ENCODE results near the gene ALOXE3.

ALOXE3 gene

DNA sequence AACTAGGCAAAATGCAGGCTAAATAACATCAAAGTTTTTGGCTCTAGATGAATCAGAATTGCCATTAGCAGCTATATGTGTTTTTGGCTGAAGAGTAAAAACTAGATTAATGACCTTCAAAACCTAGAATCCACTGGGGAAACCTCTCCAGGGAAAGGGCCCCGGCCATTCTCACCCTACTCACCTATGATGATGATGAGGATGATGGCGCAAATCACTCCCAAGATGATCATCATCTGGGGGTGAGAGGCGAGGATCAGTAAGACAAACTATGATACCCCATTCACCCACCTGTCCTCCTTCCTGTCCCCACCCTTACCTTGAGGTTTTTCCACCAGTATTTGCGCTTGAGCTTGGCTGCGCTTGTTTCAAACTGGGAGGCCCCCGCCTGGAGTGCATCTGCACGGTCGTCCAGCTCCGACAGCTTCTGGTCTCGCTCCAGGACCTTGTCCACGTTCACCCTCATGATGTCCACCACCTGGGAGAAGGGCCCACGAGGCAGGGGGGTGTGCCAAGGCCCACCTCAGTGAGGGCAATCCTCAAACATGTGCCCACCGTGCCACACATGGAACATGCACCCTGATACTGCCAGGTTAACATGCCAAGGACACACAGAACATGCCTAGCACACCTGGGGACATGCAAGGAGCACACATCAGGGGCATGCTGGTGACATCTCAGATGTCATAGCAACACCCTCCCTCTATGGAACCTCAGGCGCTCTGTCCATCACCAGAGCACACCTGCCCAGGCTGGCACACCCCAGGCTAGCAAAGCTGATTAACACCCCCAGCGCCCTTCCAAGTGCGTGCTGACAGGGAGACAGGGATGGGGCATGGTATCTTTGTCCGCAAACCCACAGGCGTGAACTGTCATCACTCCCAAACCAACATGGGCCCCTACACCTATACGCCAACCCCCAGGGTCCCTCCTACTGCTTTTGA is 43.2 kb upstream of the ALOXE3 start:
- TF ChIP-seq ZBTB7A (IDR thresholded peaks at IDR 0.05; ENCODE audit: low read depth): no peak
- TF ChIP-seq, protein P1, sequence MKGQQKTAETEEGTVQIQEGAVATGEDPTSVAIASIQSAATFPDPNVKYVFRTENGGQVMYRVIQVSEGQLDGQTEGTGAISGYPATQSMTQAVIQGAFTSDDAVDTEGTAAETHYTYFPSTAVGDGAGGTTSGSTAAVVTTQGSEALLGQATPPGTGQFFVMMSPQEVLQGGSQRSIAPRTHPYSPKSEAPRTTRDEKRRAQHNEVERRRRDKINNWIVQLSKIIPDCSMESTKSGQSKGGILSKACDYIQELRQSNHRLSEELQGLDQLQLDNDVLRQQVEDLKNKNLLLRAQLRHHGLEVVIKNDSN (IDR thresholded peaks at IDR 0.05): no peak
- TF ChIP-seq FOXM1 (IDR thresholded peaks at IDR 0.05; ENCODE audit: borderline replicate concordance, low read depth): no peak
- TF ChIP-seq RAD21 (IDR thresholded peaks at IDR 0.05; ENCODE audit: low read depth): no peak
- TF ChIP-seq TEAD4 (IDR thresholded peaks at IDR 0.05): no peak
- no peak for TF ChIP-seq TCF12 (IDR thresholded peaks at IDR 0.05; ENCODE audit: low read depth)
- TF ChIP-seq CEBPB (IDR thresholded peaks at IDR 0.05): no peak

DNA sequence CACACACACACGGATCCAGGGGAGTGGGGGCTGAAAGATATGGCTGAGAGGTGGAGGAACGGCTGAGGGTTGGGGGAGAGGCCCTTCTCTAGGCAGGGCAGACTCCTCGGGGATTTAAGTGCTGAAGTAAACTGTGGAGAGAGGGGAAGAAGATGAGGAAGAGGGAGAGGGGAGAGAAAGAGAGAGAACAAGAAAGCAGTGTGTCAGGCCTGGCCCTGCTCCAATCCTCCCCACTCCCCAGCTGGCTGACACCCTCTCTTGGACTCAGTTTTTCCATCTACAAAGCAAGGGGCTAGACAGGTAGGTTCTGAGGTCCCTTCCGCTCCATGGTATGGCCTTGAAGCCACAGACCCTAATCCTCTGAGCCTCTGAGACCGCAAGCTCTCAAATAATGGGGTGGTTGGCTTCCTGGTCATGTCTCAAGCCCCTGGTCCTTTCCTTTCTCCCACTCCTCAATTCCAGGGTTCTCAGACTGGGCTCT is 42.5 kb upstream of the ALOXE3 start:
- TF ChIP-seq RAD21 (IDR thresholded peaks at IDR 0.05; ENCODE audit: low read depth) (no peak), NFIC (IDR thresholded peaks at IDR 0.05) (no peak), EGR1 (IDR thresholded peaks at IDR 0.05) (no peak), TCF12 (IDR thresholded peaks at IDR 0.05; ENCODE audit: low read depth) (no peak), CREB1 (IDR thresholded peaks at IDR 0.05; ENCODE audit: low read depth) (no peak), TAF1 (IDR thresholded peaks at IDR 0.05; ENCODE audit: low read depth) (no peak), EP300 (IDR thresholded peaks at IDR 0.05; ENCODE audit: borderline replicate concordance) (no peak), ZBTB7A (IDR thresholded peaks at IDR 0.05; ENCODE audit: low read depth) (no peak), YY1 (IDR thresholded peaks at IDR 0.05; ENCODE audit: low read depth) (no peak), CEBPB (IDR thresholded peaks at IDR 0.05) (no peak), TEAD4 (IDR thresholded peaks at IDR 0.05) (no peak), FOXM1 (IDR thresholded peaks at IDR 0.05; ENCODE audit: borderline replicate concordance, low read depth) (no peak)
- TF ChIP-seq, protein P2, sequence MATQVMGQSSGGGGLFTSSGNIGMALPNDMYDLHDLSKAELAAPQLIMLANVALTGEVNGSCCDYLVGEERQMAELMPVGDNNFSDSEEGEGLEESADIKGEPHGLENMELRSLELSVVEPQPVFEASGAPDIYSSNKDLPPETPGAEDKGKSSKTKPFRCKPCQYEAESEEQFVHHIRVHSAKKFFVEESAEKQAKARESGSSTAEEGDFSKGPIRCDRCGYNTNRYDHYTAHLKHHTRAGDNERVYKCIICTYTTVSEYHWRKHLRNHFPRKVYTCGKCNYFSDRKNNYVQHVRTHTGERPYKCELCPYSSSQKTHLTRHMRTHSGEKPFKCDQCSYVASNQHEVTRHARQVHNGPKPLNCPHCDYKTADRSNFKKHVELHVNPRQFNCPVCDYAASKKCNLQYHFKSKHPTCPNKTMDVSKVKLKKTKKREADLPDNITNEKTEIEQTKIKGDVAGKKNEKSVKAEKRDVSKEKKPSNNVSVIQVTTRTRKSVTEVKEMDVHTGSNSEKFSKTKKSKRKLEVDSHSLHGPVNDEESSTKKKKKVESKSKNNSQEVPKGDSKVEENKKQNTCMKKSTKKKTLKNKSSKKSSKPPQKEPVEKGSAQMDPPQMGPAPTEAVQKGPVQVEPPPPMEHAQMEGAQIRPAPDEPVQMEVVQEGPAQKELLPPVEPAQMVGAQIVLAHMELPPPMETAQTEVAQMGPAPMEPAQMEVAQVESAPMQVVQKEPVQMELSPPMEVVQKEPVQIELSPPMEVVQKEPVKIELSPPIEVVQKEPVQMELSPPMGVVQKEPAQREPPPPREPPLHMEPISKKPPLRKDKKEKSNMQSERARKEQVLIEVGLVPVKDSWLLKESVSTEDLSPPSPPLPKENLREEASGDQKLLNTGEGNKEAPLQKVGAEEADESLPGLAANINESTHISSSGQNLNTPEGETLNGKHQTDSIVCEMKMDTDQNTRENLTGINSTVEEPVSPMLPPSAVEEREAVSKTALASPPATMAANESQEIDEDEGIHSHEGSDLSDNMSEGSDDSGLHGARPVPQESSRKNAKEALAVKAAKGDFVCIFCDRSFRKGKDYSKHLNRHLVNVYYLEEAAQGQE (IDR thresholded peaks at IDR 0.05; ENCODE audit: low read depth): no peak
- TF ChIP-seq, protein P1 (IDR thresholded peaks at IDR 0.05): no peak
- TF ChIP-seq, protein P3, sequence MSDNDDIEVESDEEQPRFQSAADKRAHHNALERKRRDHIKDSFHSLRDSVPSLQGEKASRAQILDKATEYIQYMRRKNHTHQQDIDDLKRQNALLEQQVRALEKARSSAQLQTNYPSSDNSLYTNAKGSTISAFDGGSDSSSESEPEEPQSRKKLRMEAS (IDR thresholded peaks at IDR 0.05): no peak

DNA sequence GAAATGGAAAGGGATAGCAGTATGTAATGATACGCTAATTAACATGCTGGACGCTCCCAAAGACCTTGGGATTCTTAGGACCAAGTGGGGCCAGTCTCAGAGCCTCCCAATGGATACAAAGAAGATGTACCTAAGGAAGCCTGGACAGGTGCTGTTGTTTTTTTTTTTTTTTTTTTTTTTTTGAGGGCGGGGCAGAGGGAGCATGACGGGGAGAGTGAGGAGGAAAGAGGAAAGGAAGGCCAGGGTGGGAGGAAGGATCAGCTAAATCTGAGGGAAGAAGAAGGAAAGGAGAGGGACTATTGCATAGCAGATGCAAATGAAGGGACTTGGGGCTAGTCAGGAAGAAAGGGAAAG is 41.9 kb upstream of the ALOXE3 start:
- no peak for TF ChIP-seq EP300 (IDR thresholded peaks at IDR 0.05; ENCODE audit: borderline replicate concordance)
- TF ChIP-seq TAF1 (IDR thresholded peaks at IDR 0.05; ENCODE audit: low read depth): no peak
- no peak for TF ChIP-seq CEBPB (IDR thresholded peaks at IDR 0.05)
- no peak for TF ChIP-seq TCF12 (IDR thresholded peaks at IDR 0.05; ENCODE audit: low read depth)
- TF ChIP-seq CREB1 (IDR thresholded peaks at IDR 0.05; ENCODE audit: low read depth): no peak
- no peak for TF ChIP-seq RAD21 (IDR thresholded peaks at IDR 0.05; ENCODE audit: low read depth)
- TF ChIP-seq EGR1 (IDR thresholded peaks at IDR 0.05): no peak

DNA sequence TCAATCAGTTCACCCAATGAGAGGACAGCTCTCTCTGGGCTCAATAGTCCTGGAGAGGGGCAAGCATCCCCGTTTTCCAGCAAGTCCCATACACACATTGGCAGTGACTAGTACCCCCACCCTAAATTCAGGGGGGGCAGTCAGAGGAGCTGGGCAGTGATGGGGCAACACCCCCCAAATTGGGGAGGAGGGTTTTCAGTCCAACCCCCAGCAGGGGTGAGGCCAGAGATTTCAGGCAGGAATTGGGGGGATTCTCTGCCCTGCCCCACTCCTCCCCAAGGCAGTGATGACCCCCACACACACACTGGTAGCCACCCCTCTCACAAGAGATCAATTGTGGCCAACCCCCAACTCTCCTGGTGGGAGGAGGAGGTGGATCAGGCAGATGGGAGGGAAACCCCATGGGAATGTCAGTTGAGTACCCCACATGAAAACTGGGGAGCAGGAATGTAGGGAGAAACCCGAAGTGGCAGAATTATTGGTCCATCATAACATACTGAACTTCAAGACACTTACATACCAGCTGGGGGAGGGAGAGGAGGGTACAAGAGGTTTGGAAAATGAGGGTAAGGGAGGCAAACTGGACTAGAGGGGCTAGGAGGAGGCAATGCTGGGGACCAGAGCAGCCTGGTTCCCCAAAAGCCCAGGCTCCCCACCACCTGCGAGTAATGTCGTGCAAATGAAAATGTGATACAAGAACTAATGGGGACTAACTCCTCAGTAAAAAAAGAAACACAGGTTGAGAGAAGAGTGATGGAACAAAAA is 41.3 kb upstream of the ALOXE3 start:
- TF ChIP-seq RAD21 (IDR thresholded peaks at IDR 0.05; ENCODE audit: low read depth): no peak
- no peak for TF ChIP-seq YY1 (IDR thresholded peaks at IDR 0.05; ENCODE audit: low read depth)
- no peak for TF ChIP-seq EGR1 (IDR thresholded peaks at IDR 0.05)
- no peak for TF ChIP-seq CEBPB (IDR thresholded peaks at IDR 0.05)
- TF ChIP-seq FOXM1 (IDR thresholded peaks at IDR 0.05; ENCODE audit: borderline replicate concordance, low read depth): no peak
- no peak for TF ChIP-seq NFIC (IDR thresholded peaks at IDR 0.05)
- no peak for TF ChIP-seq EP300 (IDR thresholded peaks at IDR 0.05; ENCODE audit: borderline replicate concordance)
- no peak for TF ChIP-seq ZBTB7A (IDR thresholded peaks at IDR 0.05; ENCODE audit: low read depth)
- no peak for TF ChIP-seq CREB1 (IDR thresholded peaks at IDR 0.05; ENCODE audit: low read depth)
- no peak for TF ChIP-seq TCF12 (IDR thresholded peaks at IDR 0.05; ENCODE audit: low read depth)

DNA sequence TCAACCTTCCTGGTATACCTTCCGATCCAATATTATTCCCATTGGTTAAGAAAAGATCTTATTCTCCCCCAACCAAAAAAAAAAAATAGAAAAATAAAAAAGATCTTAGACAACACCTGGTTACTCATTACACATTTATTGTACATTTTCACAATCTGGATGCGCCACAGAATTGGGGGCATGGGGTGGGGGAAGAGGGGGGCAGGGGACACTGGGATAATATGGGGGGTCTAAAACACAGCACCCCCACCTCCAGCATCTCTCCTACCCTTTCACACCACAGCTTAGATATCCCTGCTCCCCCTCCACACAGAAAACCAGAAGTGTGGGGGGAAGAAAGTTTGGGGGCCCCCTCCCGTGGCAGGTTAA is 40.7 kb upstream of the ALOXE3 start:
- no peak for TF ChIP-seq RAD21 (IDR thresholded peaks at IDR 0.05; ENCODE audit: low read depth)
- TF ChIP-seq TCF12 (IDR thresholded peaks at IDR 0.05; ENCODE audit: low read depth): no peak
- no peak for TF ChIP-seq CREB1 (IDR thresholded peaks at IDR 0.05; ENCODE audit: low read depth)

DNA sequence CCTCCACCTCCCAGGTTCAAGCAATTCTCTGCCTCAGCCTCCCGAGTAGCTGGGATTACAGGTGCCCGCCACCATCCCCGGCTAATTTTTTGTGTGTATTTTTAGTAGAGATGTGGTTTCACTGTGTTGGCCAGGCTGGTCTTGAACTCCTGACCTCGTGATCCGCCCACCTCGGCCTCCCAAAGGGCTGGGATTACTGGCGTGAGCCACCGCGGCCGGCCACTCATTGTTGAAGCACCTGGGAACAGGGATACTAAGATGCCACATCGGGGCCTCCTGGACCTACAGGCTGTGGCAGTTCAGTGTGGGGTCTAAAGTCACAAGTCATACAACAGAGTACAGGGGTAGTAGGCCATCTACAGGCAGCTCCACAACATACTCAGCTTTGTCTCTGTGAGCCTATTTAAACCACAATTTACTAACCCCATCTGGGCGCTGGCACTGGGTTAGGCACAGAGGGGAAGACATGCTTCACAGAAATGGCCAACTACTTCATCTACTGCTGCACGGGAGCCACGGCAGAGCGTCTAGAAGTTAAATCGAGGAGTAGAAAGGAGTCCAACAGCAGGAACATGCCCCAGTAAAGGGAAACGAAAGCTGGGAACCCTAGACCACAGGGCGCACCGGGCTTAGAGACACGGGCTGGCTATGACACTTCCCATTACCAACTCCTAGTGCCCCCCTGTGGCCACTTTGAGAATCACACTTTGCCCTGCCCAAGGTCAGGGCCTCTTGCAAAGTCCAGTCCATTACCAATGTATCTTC is 40.1 kb upstream of the ALOXE3 start:
- TF ChIP-seq TAF1 (IDR thresholded peaks at IDR 0.05; ENCODE audit: low read depth) (no peak), RAD21 (IDR thresholded peaks at IDR 0.05; ENCODE audit: low read depth) (peak; percentile 61; the same call in 1 of the 2 replicates), ZBTB7A (IDR thresholded peaks at IDR 0.05; ENCODE audit: low read depth) (no peak), FOXM1 (IDR thresholded peaks at IDR 0.05; ENCODE audit: borderline replicate concordance, low read depth) (no peak)
- TF ChIP-seq, protein P2 (IDR thresholded peaks at IDR 0.05; ENCODE audit: low read depth): no peak
